GM12872 (cell line): ENCODE data around the gene ZCCHC4.

Source experiments
- TF ChIP-seq, protein P1 (sequence below): IDR thresholded peaks from 3 replicates; pipeline ENCODE4 v1.5.1; 2011; ENCODE audit warnings: low read depth, mild to moderate bottlenecking, low read length, moderate library complexity; ENCODE audit not compliant: insufficient read depth

The ZCCHC4 gene

DNA sequence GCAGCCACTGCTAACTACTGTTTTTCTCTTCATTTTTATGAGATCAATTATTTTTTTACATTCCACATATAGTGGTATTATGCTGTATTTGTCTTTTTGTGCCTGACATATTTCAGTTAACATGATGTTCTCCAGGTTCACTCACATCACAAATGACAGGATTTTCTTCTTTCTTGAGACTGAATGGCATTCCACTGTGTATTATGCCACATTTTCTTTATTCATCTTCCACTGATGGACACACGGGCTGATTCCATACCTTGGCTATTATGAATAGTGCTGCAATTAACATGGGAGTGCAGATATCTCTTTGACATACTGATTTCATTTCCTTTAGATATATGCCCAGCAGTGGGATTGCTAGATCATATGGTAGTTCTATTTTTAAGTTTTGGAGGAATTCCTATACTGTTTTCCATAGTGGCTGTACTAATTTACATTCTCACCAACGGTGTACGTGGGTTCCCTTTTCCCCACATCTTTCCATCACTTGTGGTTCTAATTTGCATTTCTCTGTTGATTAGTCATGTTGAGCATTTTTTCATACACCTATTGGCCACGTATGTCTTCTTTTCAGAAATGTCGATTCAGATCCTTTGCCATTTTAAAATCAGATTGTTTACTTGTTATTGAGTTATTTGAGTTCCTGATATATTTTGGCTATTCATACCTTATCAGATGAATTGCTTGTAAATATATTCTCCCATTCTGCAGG is 14.9 kb upstream of the ZCCHC4 start:
- TF ChIP-seq, protein P1, sequence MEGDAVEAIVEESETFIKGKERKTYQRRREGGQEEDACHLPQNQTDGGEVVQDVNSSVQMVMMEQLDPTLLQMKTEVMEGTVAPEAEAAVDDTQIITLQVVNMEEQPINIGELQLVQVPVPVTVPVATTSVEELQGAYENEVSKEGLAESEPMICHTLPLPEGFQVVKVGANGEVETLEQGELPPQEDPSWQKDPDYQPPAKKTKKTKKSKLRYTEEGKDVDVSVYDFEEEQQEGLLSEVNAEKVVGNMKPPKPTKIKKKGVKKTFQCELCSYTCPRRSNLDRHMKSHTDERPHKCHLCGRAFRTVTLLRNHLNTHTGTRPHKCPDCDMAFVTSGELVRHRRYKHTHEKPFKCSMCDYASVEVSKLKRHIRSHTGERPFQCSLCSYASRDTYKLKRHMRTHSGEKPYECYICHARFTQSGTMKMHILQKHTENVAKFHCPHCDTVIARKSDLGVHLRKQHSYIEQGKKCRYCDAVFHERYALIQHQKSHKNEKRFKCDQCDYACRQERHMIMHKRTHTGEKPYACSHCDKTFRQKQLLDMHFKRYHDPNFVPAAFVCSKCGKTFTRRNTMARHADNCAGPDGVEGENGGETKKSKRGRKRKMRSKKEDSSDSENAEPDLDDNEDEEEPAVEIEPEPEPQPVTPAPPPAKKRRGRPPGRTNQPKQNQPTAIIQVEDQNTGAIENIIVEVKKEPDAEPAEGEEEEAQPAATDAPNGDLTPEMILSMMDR = no peak

DNA sequence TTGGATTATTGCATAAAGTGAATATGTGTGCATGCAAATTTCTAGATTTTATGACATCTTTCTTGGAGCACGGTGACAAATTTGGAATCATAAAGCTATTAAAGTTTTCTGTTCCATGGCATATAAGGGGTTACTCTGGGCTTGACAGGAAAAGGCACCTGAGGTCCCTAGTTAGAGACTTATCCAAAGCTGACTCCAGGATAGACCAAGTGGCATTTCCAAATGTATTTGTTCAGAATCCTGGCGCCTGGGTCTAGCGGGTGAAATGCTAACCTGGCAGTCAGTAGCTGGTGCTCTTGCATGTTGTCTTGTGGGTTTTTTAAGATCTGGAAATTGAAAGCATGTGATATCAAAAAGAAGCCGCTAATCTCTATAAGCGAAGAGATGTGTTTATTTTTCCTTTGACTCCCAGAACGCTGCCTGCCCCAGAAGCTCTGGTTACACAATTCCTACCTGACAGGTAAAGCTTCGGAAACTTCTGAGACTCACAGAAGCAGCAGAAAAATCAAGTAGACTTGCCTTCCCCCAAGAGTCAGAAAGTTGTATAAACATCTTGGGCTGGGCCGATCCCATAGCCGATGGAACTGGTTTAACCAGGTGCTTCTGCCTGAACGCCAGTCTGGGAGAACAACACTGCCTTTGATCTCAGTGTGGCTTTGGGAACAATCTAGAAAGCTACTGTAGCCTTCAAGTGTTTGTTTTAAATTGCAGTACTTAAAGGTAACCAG is 12.9 kb upstream of the ZCCHC4 start:
- TF ChIP-seq, protein P1 = no peak

DNA sequence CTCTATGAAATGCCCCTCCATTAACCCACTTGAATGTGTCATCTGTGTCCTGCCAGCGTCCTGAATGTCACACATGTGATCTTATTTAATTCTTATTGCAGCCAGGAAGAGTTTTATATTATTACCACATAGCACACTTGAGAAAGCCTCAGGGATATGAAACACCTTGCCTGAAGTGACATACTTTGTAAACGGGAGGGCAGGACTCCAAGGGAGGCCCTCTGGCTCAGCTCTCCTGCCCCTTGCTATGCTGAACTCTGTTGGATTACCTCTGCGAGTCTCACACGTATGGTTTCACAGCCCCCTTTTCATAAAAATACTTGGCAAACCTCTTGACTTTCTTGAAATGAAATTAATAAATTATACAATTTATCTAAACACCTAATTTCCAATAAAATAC is 11.1 kb upstream of the ZCCHC4 start:
- TF ChIP-seq, protein P1 = no peak

DNA sequence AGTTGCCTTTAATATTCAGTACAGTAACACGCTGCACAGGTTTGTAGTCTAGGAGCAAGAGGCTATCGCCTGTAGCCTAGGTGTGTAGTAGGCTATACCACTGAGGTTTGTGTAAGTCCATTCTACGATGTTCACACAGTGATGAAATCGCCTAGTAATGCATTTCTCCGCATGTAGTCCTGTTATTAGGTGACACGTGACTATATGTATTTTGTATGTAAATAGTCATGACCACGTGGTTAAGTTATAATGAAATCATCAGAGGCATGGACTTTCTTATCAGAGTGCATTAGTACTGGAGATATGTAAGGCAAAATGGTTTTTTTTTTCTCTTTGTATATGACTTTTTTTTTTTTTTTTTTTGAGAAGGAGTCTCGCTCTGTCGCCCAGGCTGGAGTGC is 9.9 kb upstream of the ZCCHC4 start:
- TF ChIP-seq, protein P1 = no peak

DNA sequence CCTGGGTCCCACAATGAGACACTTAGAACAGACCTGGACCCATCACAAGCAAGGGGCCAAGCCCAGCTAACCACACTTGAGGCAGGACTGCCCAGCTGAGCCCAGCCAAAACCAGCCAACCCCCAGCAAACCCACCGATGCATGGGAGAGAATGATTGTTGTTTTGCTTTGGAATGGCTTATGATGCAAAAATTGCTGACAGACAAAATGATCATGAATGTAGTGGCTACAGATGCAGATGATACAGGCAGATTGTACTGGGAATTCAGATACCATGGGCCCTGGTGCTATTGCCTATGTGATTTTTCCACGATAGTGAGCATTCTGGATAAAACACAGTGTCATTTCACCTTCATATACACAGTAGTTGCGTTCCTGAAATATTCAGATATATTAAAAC is 9.0 kb upstream of the ZCCHC4 start:
- TF ChIP-seq, protein P1 = no peak

DNA sequence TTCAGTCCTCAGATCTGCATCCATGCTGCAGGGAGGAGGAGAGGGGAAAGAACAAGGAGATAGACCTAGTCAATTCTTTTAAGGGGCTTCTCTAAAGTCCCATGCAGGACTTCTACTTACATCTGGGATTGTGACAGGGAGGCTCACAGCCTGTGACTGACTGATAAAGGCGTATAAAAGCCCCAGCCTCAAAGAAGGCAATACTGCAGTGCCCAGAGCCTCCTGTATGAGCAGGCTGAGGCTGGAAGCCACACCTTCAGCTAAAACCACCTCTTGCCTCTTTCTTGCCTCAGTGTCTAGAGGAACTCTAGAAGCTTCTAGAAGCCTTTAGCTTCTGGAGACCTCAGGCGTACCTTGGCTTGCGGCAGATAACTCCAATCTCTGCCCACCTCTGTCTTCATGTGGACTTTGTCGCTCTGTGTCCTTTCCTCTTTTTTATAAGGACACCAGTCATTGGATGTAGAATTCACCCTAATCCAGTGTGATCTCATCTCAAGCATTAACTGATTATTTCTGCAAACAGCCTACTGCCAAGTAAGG is 6.0 kb upstream of the ZCCHC4 start:
- TF ChIP-seq, protein P1 = no peak

DNA sequence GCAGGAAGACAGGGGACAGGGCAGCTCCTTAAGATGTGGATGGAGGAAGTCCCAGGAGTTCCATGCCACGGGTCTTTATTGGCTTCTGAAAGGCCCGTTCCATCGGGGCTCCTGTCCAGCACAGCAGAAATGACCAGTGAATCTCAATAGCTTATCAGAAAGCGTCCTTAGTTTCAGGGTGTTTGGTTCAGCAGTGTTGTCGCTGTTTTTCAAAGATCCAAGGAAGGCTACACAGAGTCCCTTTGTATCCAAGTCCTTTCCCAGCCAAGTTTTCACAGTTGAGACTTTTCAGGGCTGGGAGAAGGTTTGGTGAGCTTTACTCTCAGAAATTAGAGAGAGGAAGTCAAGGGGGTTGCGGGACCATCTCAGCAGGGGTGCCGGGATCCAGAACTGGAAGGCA is 5.0 kb upstream of the ZCCHC4 start:
- TF ChIP-seq, protein P1 = no peak
